Activated T-cell treated with anti-CD3 and anti-CD28 coated beads, Interleukin-2, amount 50 U/mL, for 48 hours (primary cell): ENCODE results near the gene PLA2G6.

ENCODE experiments used
- DNase-seq, 2 experiments: peaks; one replicate each; pipeline ENCODE4 v3.0.0-alpha.2; 2020

Gene PLA2G6

GRCh38 chr22:38181453-38182200, at the start of gene PLA2G6:
Gene PLA2G6 (minus strand): TSS chr22:38181830. CDS start chr22:38169426, 12,404 bp downstream.
- peak; percentile 99 for DNase-seq

GRCh38 chr22:38230916-38231315, 49.3 kb upstream of the PLA2G6 start:
- DNase-seq: no peak

GRCh38 chr22:38230108-38230825, 48.6 kb upstream of the PLA2G6 start:
- peak; percentile 43 to 55 for DNase-seq

- no peak for DNase-seq
Measured at GRCh38 chr22:38228873-38229740, 47.5 kb upstream of the PLA2G6 start.

GRCh38 chr22:38228326-38228872, 46.8 kb upstream of the PLA2G6 start:
- DNase-seq: no peak

- DNase-seq: no peak
Measured at GRCh38 chr22:38226853-38227649, 45.4 kb upstream of the PLA2G6 start.

GRCh38 chr22:38223289-38223960, 41.8 kb upstream of the PLA2G6 start:
- DNase-seq: no peak

- DNase-seq: no peak
Measured at GRCh38 chr22:38222797-38223119, 41.1 kb upstream of the PLA2G6 start.

- no peak for DNase-seq
Measured at GRCh38 chr22:38221908-38222796, 40.5 kb upstream of the PLA2G6 start.

GRCh38 chr22:38221407-38221806, 39.8 kb upstream of the PLA2G6 start:
- DNase-seq: no peak

GRCh38 chr22:38220653-38221386, 39.2 kb upstream of the PLA2G6 start:
- DNase-seq: no peak

GRCh38 chr22:38220163-38220562, 38.5 kb upstream of the PLA2G6 start:
- no peak for DNase-seq

GRCh38 chr22:38219632-38220031, 38.0 kb upstream of the PLA2G6 start:
- DNase-seq: no peak

GRCh38 chr22:38218661-38219622, 37.3 kb upstream of the PLA2G6 start:
- DNase-seq: peak; percentile 65 to 74

GRCh38 chr22:38215156-38216038, 33.8 kb upstream of the PLA2G6 start:
- DNase-seq: no peak

- DNase-seq: peak; percentile 71 to 81
Measured at GRCh38 chr22:38214302-38215056, 32.8 kb upstream of the PLA2G6 start.

GRCh38 chr22:38213990-38214301, 32.3 kb upstream of the PLA2G6 start:
- DNase-seq: no peak
